ENCODE measurements around the gene PLD6.
"Not testable (repeated sequence)": the region's sequence is repeated elsewhere in the genome, so short reads cannot be mapped to it uniquely, and the experiment has no call there.

The PLD6 gene

GRCh38 chr17:17184985-17185757 is 21.0 kb downstream of the PLD6 start:
- 87% methylated on average over 12 of the region's 13 CpGs for WGBS

GRCh38 chr17:17183744-17184143 is 22.4 kb downstream of the PLD6 start:
- Histone ChIP-seq H3K23ac (ENCODE audit: low read length in 2 of 2) (no peak overlapping the region), H3K14ac (ENCODE audit: low read length in 2 of 2) (no peak overlapping the region), H2BK15ac (ENCODE audit: low read depth, poor library complexity, severe bottlenecking) (no peak overlapping the region), H3K4me3 (ENCODE audit: insufficient read depth in 1 of 2, low read depth in 1 of 2, low read length in 2 of 2) (no peak overlapping the region), H2AK5ac (ENCODE audit: low read length, severe bottlenecking) (no peak overlapping the region), H3K4ac (ENCODE audit: low read depth in 1 of 2, low read length in 2 of 2) (no peak overlapping the region), H4K8ac (ENCODE audit: low read length) (no peak overlapping the region), H3K4me2 (ENCODE audit: low read length, poor library complexity, severe bottlenecking) (no peak overlapping the region), H3K27ac (ENCODE audit: low read length, poor library complexity, severe bottlenecking) (no peak overlapping the region), H4K91ac (ENCODE audit: low read length) (no peak overlapping the region), H3K27me3 (ENCODE audit: control insufficient read depth in 1 of 2, insufficient read depth in 1 of 2, low read length in 2 of 2) (no peaks in the 10 kb centered on the region), H2BK5ac (ENCODE audit: low read depth, low read length, poor library complexity, severe bottlenecking) (no peak overlapping the region), H3K18ac (ENCODE audit: low read depth in 1 of 2, low read length in 2 of 2) (no peak overlapping the region), H3K9me3 (ENCODE audit: control insufficient read depth, low read length) (no peaks in the 10 kb centered on the region), H3K9ac (ENCODE audit: low read length) (no peak overlapping the region), H2BK120ac (ENCODE audit: low read depth, low read length) (no peak overlapping the region), H2BK12ac (ENCODE audit: low read length in 2 of 2) (no peak overlapping the region), H3K4me1 (ENCODE audit: control insufficient read depth, insufficient read depth, low read depth, low read length) (peaks cover 16% of the 10 kb centered on the region), H3K36me3 (ENCODE audit: control insufficient read depth in 1 of 2, insufficient read depth in 2 of 2, low read depth in 1 of 2, low read length in 2 of 2) (peaks cover 72 to 92% of the 10 kb centered on the region in 2 experiments), H2AFZ (ENCODE audit: low read depth, low read length) (no peak overlapping the region), H3K79me1 (replicated peaks; ENCODE audit: low read length, poor library complexity, severe bottlenecking) (peaks cover 12% of the 10 kb centered on the region)
- no peak for DNase-seq
- 96% methylated on average over 4 of the region's 4 CpGs for whole genome bisulfite sequencing

More at GRCh38 chr17:17184985-17185757, 21.0 kb downstream of the PLD6 start:
- H3K4ac ChIP-seq (ENCODE audit: low read depth in 1 of 2, low read length in 2 of 2); H3K27me3 ChIP-seq (ENCODE audit: control insufficient read depth in 1 of 2, insufficient read depth in 1 of 2, low read length in 2 of 2); H3K9me3 ChIP-seq (ENCODE audit: control insufficient read depth, low read length); H3K23ac ChIP-seq (ENCODE audit: low read length in 2 of 2); DNase-seq; H2BK120ac ChIP-seq (ENCODE audit: low read depth, low read length); H3K18ac ChIP-seq (ENCODE audit: low read depth in 1 of 2, low read length in 2 of 2); H3K27ac ChIP-seq (ENCODE audit: low read length, poor library complexity, severe bottlenecking); H2BK5ac ChIP-seq (ENCODE audit: low read depth, low read length, poor library complexity, severe bottlenecking); H2AK5ac ChIP-seq (ENCODE audit: low read length, severe bottlenecking); H2BK15ac ChIP-seq (ENCODE audit: low read depth, poor library complexity, severe bottlenecking); H4K91ac ChIP-seq (ENCODE audit: low read length); H3K4me2 ChIP-seq (ENCODE audit: low read length, poor library complexity, severe bottlenecking); H4K8ac ChIP-seq (ENCODE audit: low read length); H3K14ac ChIP-seq (ENCODE audit: low read length in 2 of 2); H3K4me3 ChIP-seq (ENCODE audit: insufficient read depth in 1 of 2, low read depth in 1 of 2, low read length in 2 of 2); H2BK12ac ChIP-seq (ENCODE audit: low read length in 2 of 2); H3K9ac ChIP-seq (ENCODE audit: low read length); H2AFZ ChIP-seq (ENCODE audit: low read depth, low read length): not testable (repeated sequence)
- Histone ChIP-seq H3K79me1 (replicated peaks; ENCODE audit: low read length, poor library complexity, severe bottlenecking) (peaks cover 12% of the 10 kb centered on the region), H3K4me1 (ENCODE audit: control insufficient read depth, insufficient read depth, low read depth, low read length) (peaks cover 17% of the 10 kb centered on the region), H3K36me3 (ENCODE audit: control insufficient read depth in 1 of 2, insufficient read depth in 2 of 2, low read depth in 1 of 2, low read length in 2 of 2) (peaks cover 67 to 92% of the 10 kb centered on the region in 2 experiments)

- no peak overlapping the region for H3K4me3 ChIP-seq (ENCODE audit: insufficient read depth in 1 of 2, low read depth in 1 of 2, low read length in 2 of 2)
- H3K9me3 ChIP-seq (ENCODE audit: control insufficient read depth, low read length), result no peaks in the 10 kb centered on the region
- 92% methylated on average over 6 of the region's 6 CpGs for WGBS
- H2AK5ac ChIP-seq (ENCODE audit: low read length, severe bottlenecking), result no peak overlapping the region
- no peak overlapping the region for H3K23ac ChIP-seq (ENCODE audit: low read length in 2 of 2)
- no peaks in the 10 kb centered on the region for H3K27me3 ChIP-seq (ENCODE audit: control insufficient read depth in 1 of 2, insufficient read depth in 1 of 2, low read length in 2 of 2)
- no peak overlapping the region for H3K27ac ChIP-seq (ENCODE audit: low read length, poor library complexity, severe bottlenecking)
- H3K9ac ChIP-seq (ENCODE audit: low read length), result no peak overlapping the region
- H3K14ac ChIP-seq (ENCODE audit: low read length in 2 of 2), result no peak overlapping the region
- no peak overlapping the region for H3K4ac ChIP-seq (ENCODE audit: low read depth in 1 of 2, low read length in 2 of 2)
- no peak overlapping the region for H2BK120ac ChIP-seq (ENCODE audit: low read depth, low read length)
- H3K18ac ChIP-seq (ENCODE audit: low read depth in 1 of 2, low read length in 2 of 2), result no peak overlapping the region
- no peak overlapping the region for H4K91ac ChIP-seq (ENCODE audit: low read length)
- H3K36me3 ChIP-seq (ENCODE audit: control insufficient read depth in 1 of 2, insufficient read depth in 2 of 2, low read depth in 1 of 2, low read length in 2 of 2), result peaks cover 72 to 93% of the 10 kb centered on the region in 2 experiments
- no peak overlapping the region for H2AFZ ChIP-seq (ENCODE audit: low read depth, low read length)
- no peak for DNase-seq
- no peak overlapping the region for H3K4me2 ChIP-seq (ENCODE audit: low read length, poor library complexity, severe bottlenecking)
- H2BK12ac ChIP-seq (ENCODE audit: low read length in 2 of 2), result no peak overlapping the region
- peaks cover 12% of the 10 kb centered on the region for H3K79me1 ChIP-seq (replicated peaks; ENCODE audit: low read length, poor library complexity, severe bottlenecking)
- no peak overlapping the region for H2BK5ac ChIP-seq (ENCODE audit: low read depth, low read length, poor library complexity, severe bottlenecking)
- no peak overlapping the region for H2BK15ac ChIP-seq (ENCODE audit: low read depth, poor library complexity, severe bottlenecking)
- no peak overlapping the region for H4K8ac ChIP-seq (ENCODE audit: low read length)
- H3K4me1 ChIP-seq (ENCODE audit: control insufficient read depth, insufficient read depth, low read depth, low read length), result peaks cover 12% of the 10 kb centered on the region
Measured at GRCh38 chr17:17182598-17183136, 23.5 kb downstream of the PLD6 start.

GRCh38 chr17:17181666-17182597 is 24.2 kb downstream of the PLD6 start:
- 94% methylated on average over 14 of the region's 15 CpGs for WGBS
- no peaks in the 10 kb centered on the region for H3K9me3 ChIP-seq (ENCODE audit: control insufficient read depth, low read length)
- no peak for DNase-seq

More at GRCh38 chr17:17181666-17182597, 24.2 kb downstream of the PLD6 start:
- H2BK5ac ChIP-seq (ENCODE audit: low read depth, low read length, poor library complexity, severe bottlenecking), result no peak overlapping the region
- H3K27me3 ChIP-seq (ENCODE audit: control insufficient read depth in 1 of 2, insufficient read depth in 1 of 2, low read length in 2 of 2), result no peaks in the 10 kb centered on the region
- no peak overlapping the region for H2BK12ac ChIP-seq (ENCODE audit: low read length in 2 of 2)
- H3K36me3 ChIP-seq (ENCODE audit: control insufficient read depth in 1 of 2, insufficient read depth in 2 of 2, low read depth in 1 of 2, low read length in 2 of 2), result peaks cover 75 to 93% of the 10 kb centered on the region in 2 experiments
- no peak overlapping the region for H2BK15ac ChIP-seq (ENCODE audit: low read depth, poor library complexity, severe bottlenecking)
- no peak overlapping the region for H3K18ac ChIP-seq (ENCODE audit: low read depth in 1 of 2, low read length in 2 of 2)
- no peak overlapping the region for H4K91ac ChIP-seq (ENCODE audit: low read length)
- no peak overlapping the region for H3K4me3 ChIP-seq (ENCODE audit: insufficient read depth in 1 of 2, low read depth in 1 of 2, low read length in 2 of 2)
- peaks cover 5% of the 10 kb centered on the region for H3K4me1 ChIP-seq (ENCODE audit: control insufficient read depth, insufficient read depth, low read depth, low read length)
- H2BK120ac ChIP-seq (ENCODE audit: low read depth, low read length), result no peak overlapping the region
- H2AK5ac ChIP-seq (ENCODE audit: low read length, severe bottlenecking), result no peak overlapping the region
- no peak overlapping the region for H2AFZ ChIP-seq (ENCODE audit: low read depth, low read length)
- no peak overlapping the region for H3K23ac ChIP-seq (ENCODE audit: low read length in 2 of 2)
- no peak overlapping the region for H3K9ac ChIP-seq (ENCODE audit: low read length)
- H4K8ac ChIP-seq (ENCODE audit: low read length), result no peak overlapping the region
- H3K4ac ChIP-seq (ENCODE audit: low read depth in 1 of 2, low read length in 2 of 2), result no peak overlapping the region
- H3K4me2 ChIP-seq (ENCODE audit: low read length, poor library complexity, severe bottlenecking), result no peak overlapping the region
- no peak overlapping the region for H3K14ac ChIP-seq (ENCODE audit: low read length in 2 of 2)
- peaks cover 12% of the 10 kb centered on the region for H3K79me1 ChIP-seq (replicated peaks; ENCODE audit: low read length, poor library complexity, severe bottlenecking)
- no peak overlapping the region for H3K27ac ChIP-seq (ENCODE audit: low read length, poor library complexity, severe bottlenecking)

Data from mesenchymal stem cell (in vitro differentiated cells and primary cell).